ENCODE measurements around the gene DLG2. TPM values are rescaled to one million over a fixed set of nuclear protein-coding genes. Genes with fewer than 3 reads are reported as not detected.

Gene DLG2
- total and polyA plus RNA-seq, 2 of the 4 experiments (the other 2 are of a cell fraction) = 0.31 to 0.36 TPM

DNA sequence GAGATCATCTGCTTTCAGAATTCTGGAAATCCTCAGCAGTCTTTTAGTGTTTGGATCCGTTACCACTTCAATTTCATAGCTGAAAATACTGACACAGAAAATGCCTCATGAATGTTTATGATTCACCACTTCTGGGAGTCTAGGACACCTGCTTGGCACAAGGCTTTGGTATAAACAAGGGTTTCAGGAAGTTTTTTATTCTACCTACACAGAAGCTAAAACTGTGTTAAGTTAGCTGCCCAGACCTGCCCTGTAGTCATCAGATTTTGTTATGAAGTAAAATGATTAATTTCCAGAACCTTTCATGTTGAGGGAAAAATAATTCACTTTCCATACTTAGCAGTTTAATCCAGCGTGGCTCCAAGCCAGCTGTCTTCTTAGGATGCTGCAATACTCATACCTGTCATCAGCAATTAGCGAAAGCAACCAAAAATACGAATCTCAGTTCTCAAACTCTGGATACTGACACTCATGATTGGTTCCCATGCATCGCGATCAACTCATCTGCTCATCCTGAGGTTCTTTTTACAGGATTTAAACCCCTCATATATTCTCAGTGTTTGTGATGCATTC, 1882.4 kb downstream of the DLG2 start:
- intact Hi-C loops (cut with micrococcal nuclease) (no loop called here), in situ Hi-C loops (cut with MboI; ENCODE audit: low sequenced_read_pairs) (no loop called here), dilution Hi-C loops (cut with HindIII; ENCODE audit: low sequenced_read_pairs, unreplicated experiment) (no loop called here)
- H2BK5ac ChIP-seq (ENCODE audit: low read depth, low read length, poor library complexity, severe bottlenecking) = no peak overlapping the region
- H4K5ac ChIP-seq (ENCODE audit: low read depth, low read length) = no peak overlapping the region
- no peak overlapping the region for H3K18ac ChIP-seq (ENCODE audit: low read depth, low read length)
- H3K4me3 ChIP-seq (ENCODE audit: insufficient read depth, low read depth, low read length) = no peak overlapping the region
- H2AK5ac ChIP-seq (ENCODE audit: low read depth, low read length) = no peak overlapping the region
- ChIA-PET CTCF (no interaction called here), POLR2A (ENCODE audit: unreplicated experiment) (no interaction called here)
- no peaks in the 10 kb centered on the region for H3K27me3 ChIP-seq (ENCODE audit: control insufficient read depth, insufficient read depth, low read length)
- DNase-seq = no peak
- H3K4me1 ChIP-seq (ENCODE audit: control insufficient read depth, insufficient read depth, low read length) = no peaks in the 10 kb centered on the region
- no peaks in the 10 kb centered on the region for H3K79me1 ChIP-seq (ENCODE audit: low read depth in 1 of 2, low read length in 2 of 2)
- no peak overlapping the region for H2AFZ ChIP-seq (replicated peaks; ENCODE audit: low read length, poor library complexity)
- no peak for TF ChIP-seq FOS (IDR thresholded peaks at IDR 0.05; ENCODE audit: low read depth, low read length)
- no peak for TF ChIP-seq BHLHE40 (IDR thresholded peaks at IDR 0.05; ENCODE audit: low read depth, low read length)
- TF ChIP-seq, protein P1, sequence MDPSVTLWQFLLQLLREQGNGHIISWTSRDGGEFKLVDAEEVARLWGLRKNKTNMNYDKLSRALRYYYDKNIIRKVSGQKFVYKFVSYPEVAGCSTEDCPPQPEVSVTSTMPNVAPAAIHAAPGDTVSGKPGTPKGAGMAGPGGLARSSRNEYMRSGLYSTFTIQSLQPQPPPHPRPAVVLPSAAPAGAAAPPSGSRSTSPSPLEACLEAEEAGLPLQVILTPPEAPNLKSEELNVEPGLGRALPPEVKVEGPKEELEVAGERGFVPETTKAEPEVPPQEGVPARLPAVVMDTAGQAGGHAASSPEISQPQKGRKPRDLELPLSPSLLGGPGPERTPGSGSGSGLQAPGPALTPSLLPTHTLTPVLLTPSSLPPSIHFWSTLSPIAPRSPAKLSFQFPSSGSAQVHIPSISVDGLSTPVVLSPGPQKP (IDR thresholded peaks at IDR 0.05; ENCODE audit: borderline replicate concordance, low read depth, low read length) = no peak
- TF ChIP-seq NFE2L2 (IDR thresholded peaks at IDR 0.05; ENCODE audit: low read depth, low read length) = no peak
- no peak for TF ChIP-seq RFX5 (IDR thresholded peaks at IDR 0.05; ENCODE audit: low read depth, low read length)
- TF ChIP-seq RAD21 (IDR thresholded peaks at IDR 0.05; ENCODE audit: low read length) = no peak
- no peak for TF ChIP-seq SMC3 (IDR thresholded peaks at IDR 0.05; ENCODE audit: low read depth, low read length)
- TF ChIP-seq CEBPB (IDR thresholded peaks at IDR 0.05; ENCODE audit: low read depth, low read length) = no peak
- TF ChIP-seq, protein P2, sequence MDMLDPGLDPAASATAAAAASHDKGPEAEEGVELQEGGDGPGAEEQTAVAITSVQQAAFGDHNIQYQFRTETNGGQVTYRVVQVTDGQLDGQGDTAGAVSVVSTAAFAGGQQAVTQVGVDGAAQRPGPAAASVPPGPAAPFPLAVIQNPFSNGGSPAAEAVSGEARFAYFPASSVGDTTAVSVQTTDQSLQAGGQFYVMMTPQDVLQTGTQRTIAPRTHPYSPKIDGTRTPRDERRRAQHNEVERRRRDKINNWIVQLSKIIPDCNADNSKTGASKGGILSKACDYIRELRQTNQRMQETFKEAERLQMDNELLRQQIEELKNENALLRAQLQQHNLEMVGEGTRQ (IDR thresholded peaks at IDR 0.05; ENCODE audit: low read depth, low read length) = no peak
- H3K9me3 ChIP-seq (ENCODE audit: control insufficient read depth, insufficient read depth, low read length) = no peaks in the 10 kb centered on the region
- no peak overlapping the region for H2BK20ac ChIP-seq (ENCODE audit: low read depth, low read length)
- no peaks in the 10 kb centered on the region for H4K20me1 ChIP-seq (ENCODE audit: insufficient read depth, low read length)
- H4K91ac ChIP-seq (ENCODE audit: insufficient read depth, low read depth, low read length) = no peak overlapping the region
- H3K14ac ChIP-seq (replicated peaks; ENCODE audit: low read depth, low read length) = no peak overlapping the region
- H3K4ac ChIP-seq (ENCODE audit: low read depth, low read length) = no peak overlapping the region
- no peak overlapping the region for H3K9ac ChIP-seq (ENCODE audit: low read depth, low read length)
- ATAC-seq (ENCODE audit: low read depth) = no peak
- H3K27ac ChIP-seq (ENCODE audit: insufficient read depth, low read length) = no peak overlapping the region
- no peak overlapping the region for H2AK9ac ChIP-seq (replicated peaks; ENCODE audit: low read depth, low read length, poor library complexity)
- no peaks in the 10 kb centered on the region for H3K36me3 ChIP-seq (ENCODE audit: control insufficient read depth, insufficient read depth, low read length)
- no peak overlapping the region for H4K8ac ChIP-seq (ENCODE audit: low read depth in 2 of 2, low read length in 2 of 2)
- H2BK15ac ChIP-seq (ENCODE audit: low read depth, low read length) = no peak overlapping the region
- no peak overlapping the region for H3K4me2 ChIP-seq (ENCODE audit: low read depth, low read length)
- no CpG with 5 or more reads among the region's 6 CpGs for WGBS, 2 experiments (ENCODE audit: extremely low coverage in 2 of 2, insufficient read length in 1 of 2)
- no peak overlapping the region for H3K23ac ChIP-seq (ENCODE audit: low read depth, low read length)
- H2BK120ac ChIP-seq (ENCODE audit: low read depth, low read length) = no peak overlapping the region
- BruUV-seq (replicated peaks) = no TSS peak
- H3K9me1 ChIP-seq (ENCODE audit: insufficient read depth, low read length) = no peaks in the 10 kb centered on the region
- no peak overlapping the region for H3K56ac ChIP-seq (ENCODE audit: extremely low read depth, insufficient read depth, low read length)

Measured in IMR-90 (cell line).